GM03348 (cell line): ENCODE results near the gene UBQLN1.
"Not testable (repeated sequence)": the region's sequence is repeated elsewhere in the genome, so short reads cannot be mapped to it uniquely, and the experiment has no call there.

Source experiments
- DNase-seq: peaks from one replicate; pipeline ENCODE4 v3.0.0; 2012; ENCODE audit warnings: low spot score

The UBQLN1 gene

GRCh38 chr9:83630938-83631457 lies 76.8 kb downstream of the UBQLN1 start:
- DNase-seq, result no peak

- no peak for DNase-seq
These were observed 78.2 kb downstream of the UBQLN1 start for GRCh38 chr9:83629433-83630104.

- DNase-seq, result no peak
These were observed 79.2 kb downstream of the UBQLN1 start for GRCh38 chr9:83628540-83628939.

- no peak for DNase-seq
These were observed 82.6 kb downstream of the UBQLN1 start for GRCh38 chr9:83625178-83625577.

GRCh38 chr9:83623679-83624076 lies 84.1 kb downstream of the UBQLN1 start:
- peak; percentile 20 for DNase-seq

GRCh38 chr9:83622939-83623678 lies 84.6 kb downstream of the UBQLN1 start, which contains the start of gene IDNK:
Gene IDNK, plus strand, starts transcription at chr9:83623143. Its CDS starts 29 bp downstream, at chr9:83623172.
- peak; percentile 90 for DNase-seq

- no peak for DNase-seq
These were observed 85.3 kb downstream of the UBQLN1 start for GRCh38 chr9:83622433-83622938.

GRCh38 chr9:83620841-83621636 lies 86.7 kb downstream of the UBQLN1 start:
- peak; percentile 72 for DNase-seq

- DNase-seq, result no peak
These were observed 90.5 kb downstream of the UBQLN1 start for GRCh38 chr9:83617299-83617698.

- DNase-seq, result not testable (repeated sequence)
These were observed 94.5 kb downstream of the UBQLN1 start for GRCh38 chr9:83613298-83613697.
